ENCODE measurements around the gene GZMM.
"Not testable (repeated sequence)": the region's sequence is repeated elsewhere in the genome, so short reads cannot be mapped to it uniquely, and the experiment has no call there.

GZMM gene

GRCh38 chr19:583198-583967, 39.5 kb downstream of the GZMM start:
- no peak for DNase-seq (ENCODE audit: low read depth)

GRCh38 chr19:583968-584239, 40.1 kb downstream of the GZMM start:
- no peak for DNase-seq (ENCODE audit: low read depth)

GRCh38 chr19:584240-585001, 40.6 kb downstream of the GZMM start:
- DNase-seq (ENCODE audit: low read depth) = peak; percentile 48

- not testable (repeated sequence) for DNase-seq (ENCODE audit: low read depth)
Observed at GRCh38 chr19:585146-585545, 41.3 kb downstream of the GZMM start.

GRCh38 chr19:585551-586110, 41.8 kb downstream of the GZMM start:
- no peak for DNase-seq (ENCODE audit: low read depth)

GRCh38 chr19:588093-588740, 44.4 kb downstream of the GZMM start:
- DNase-seq (ENCODE audit: low read depth) = peak; percentile 32

GRCh38 chr19:588741-589692, 45.2 kb downstream of the GZMM start:
- DNase-seq (ENCODE audit: low read depth) = no peak

- no peak for DNase-seq (ENCODE audit: low read depth)
Observed at GRCh38 chr19:589693-590395, 46.0 kb downstream of the GZMM start, which contains the start of gene HCN2. HCN2 (plus strand) TSS chr19:589881; CDS start chr19:589946, 65 bp downstream.

- no peak for DNase-seq (ENCODE audit: low read depth)
Observed at GRCh38 chr19:590396-590745, 46.5 kb downstream of the GZMM start.

- DNase-seq (ENCODE audit: low read depth) = no peak
Observed at GRCh38 chr19:590750-591098, 46.9 kb downstream of the GZMM start.

- no peak for DNase-seq (ENCODE audit: low read depth)
Observed at GRCh38 chr19:591099-591958, 47.5 kb downstream of the GZMM start.

GRCh38 chr19:592101-592500, 48.2 kb downstream of the GZMM start:
- DNase-seq (ENCODE audit: low read depth) = no peak

GRCh38 chr19:593055-593454, 49.2 kb downstream of the GZMM start:
- DNase-seq (ENCODE audit: low read depth) = no peak

GRCh38 chr19:593505-593904, 49.7 kb downstream of the GZMM start:
- no peak for DNase-seq (ENCODE audit: low read depth)

- DNase-seq (ENCODE audit: low read depth) = no peak
Observed at GRCh38 chr19:594265-594870, 50.5 kb downstream of the GZMM start.

GRCh38 chr19:595326-596262, 51.7 kb downstream of the GZMM start:
- no peak for DNase-seq (ENCODE audit: low read depth)

- no peak for DNase-seq (ENCODE audit: low read depth)
Observed at GRCh38 chr19:596263-596655, 52.4 kb downstream of the GZMM start.

GRCh38 chr19:597406-598315, 53.8 kb downstream of the GZMM start:
- DNase-seq (ENCODE audit: low read depth) = no peak
